Breast epithelium (tissue), 4 donors: ENCODE data around the gene HJURP. TPM values are rescaled to one million over a fixed set of nuclear protein-coding genes. Genes with fewer than 3 reads are reported as not detected.

Experiments
- DNase-seq, 2 donors: peaks; one replicate each; pipeline ENCODE4 v3.0.0-alpha.2; 2019; ENCODE audit warnings: low spot score in 2 of 2
- H3K27ac ChIP-seq, 2 donors: fragments of 200-600 bp; sonication (generic) in 1 of 2; one replicate each; pipeline ENCODE4 v1.5.1; 2016 to 2019; ENCODE audit warnings: mild to moderate bottlenecking in 1 of 2
- H3K27me3 ChIP-seq, 2 donors: fragments of 200-600 bp; sonication (generic) in 1 of 2; one replicate each; pipeline versions ENCODE4 v1.5.1 to v1.6.0; 2017 to 2019; ENCODE audit warnings: control low read depth in 1 of 2, mild to moderate bottlenecking in 1 of 2
- H3K36me3 ChIP-seq: fragments of 200-600 bp; one replicate; pipeline ENCODE4 v1.5.1; 2019
- H3K4me1 ChIP-seq, 2 donors: fragments of 200-600 bp; sonication (generic); one replicate each; pipeline ENCODE4 v1.5.1; 2016 to 2019; ENCODE audit warnings: control low read depth in 1 of 2
- H3K4me3 ChIP-seq, 3 donors: fragments of 200-600 bp; sonication (generic); 1 replicate in 2 of 3; 2 replicates in 1 of 3; pipeline ENCODE4 v1.5.1; 2016 to 2019; ENCODE audit warnings: mild to moderate bottlenecking in 3 of 3, moderate library complexity in 2 of 3
- H3K9me3 ChIP-seq, 2 donors: fragments of 200-600 bp; sonication (generic) in 1 of 2; one replicate each; pipeline ENCODE4 v1.5.1; 2016 to 2019; ENCODE audit warnings: control low read depth in 1 of 2
- CTCF ChIP-seq, 3 donors: fragments of 450-650 bp; IDR thresholded peaks; one replicate each; pipeline ENCODE4 v1.5.1; 2016 to 2017; ENCODE audit warnings: antibody characterized with exemption in 3 of 3, mild to moderate bottlenecking in 3 of 3, moderate library complexity in 3 of 3
- POLR2A ChIP-seq: fragments of 450-650 bp; IDR thresholded peaks from one replicate; pipeline ENCODE4 v1.6.1; 2016; ENCODE audit warnings: antibody characterized with exemption, mild to moderate bottlenecking, moderate library complexity
- POLR2AphosphoS5 ChIP-seq, 3 donors: sonication (generic); formaldehyde crosslinking; IDR thresholded peaks; one replicate each; pipeline ENCODE4 v1.6.1; 2017; ENCODE audit warnings: antibody characterized with exemption in 3 of 3
- intact Hi-C: fragments of 100-400 bp; cut with DNase I; formaldehyde crosslinking; loops from one replicate; pipeline ENCODE4 v1.15.1; 2023; ENCODE audit warnings: low total_unique reads
- total RNA-seq, 3 donors: library from RNA; depleted of rRNA; stranded (reverse); fragments of >200 nt; gene quantifications; one replicate each; pipeline ENCODE4 v1.1.0, GENCODE V29; 2016

The HJURP gene
- total RNA-seq, 3 donors from 2014 or later = 0.33 to 3.0 TPM; not detected in 1

- DNase-seq = no peak
- Histone ChIP-seq H3K27ac (no peak overlapping the region), H3K36me3 (no peaks in the 10 kb centered on the region), H3K4me1 (no peaks in the 10 kb centered on the region), H3K9me3 (no peaks in the 10 kb centered on the region), H3K4me3 (no peak overlapping the region), H3K27me3 (no peaks in the 10 kb centered on the region)
- intact Hi-C loops = no loop called here
- no peak for TF ChIP-seq POLR2A
- no peak for TF ChIP-seq CTCF (IDR thresholded peaks at IDR 0.05)
- no peak for TF ChIP-seq POLR2AphosphoS5 (IDR thresholded peaks at IDR 0.05)
Observed at GRCh38 chr2:233794128-233794658, 60.1 kb downstream of the HJURP start.

- no peak overlapping the region for H3K27ac ChIP-seq
- H3K36me3 ChIP-seq = no peaks in the 10 kb centered on the region
- no peaks in the 10 kb centered on the region for H3K9me3 ChIP-seq
- no peaks in the 10 kb centered on the region for H3K4me1 ChIP-seq
- H3K27me3 ChIP-seq = no peaks in the 10 kb centered on the region
- no peak for DNase-seq
- intact Hi-C loops = no loop called here
- no peak overlapping the region for H3K4me3 ChIP-seq
- no peak for TF ChIP-seq POLR2A
- TF ChIP-seq CTCF (IDR thresholded peaks at IDR 0.05) = no peak
- TF ChIP-seq POLR2AphosphoS5 (IDR thresholded peaks at IDR 0.05) = no peak
Observed at GRCh38 chr2:233793465-233794127, 60.7 kb downstream of the HJURP start.

- no peak for DNase-seq
- H3K4me3 ChIP-seq = no peak overlapping the region
- TF ChIP-seq CTCF (IDR thresholded peaks at IDR 0.05) (no peak), POLR2A (no peak), POLR2AphosphoS5 (IDR thresholded peaks at IDR 0.05) (no peak)
- no peaks in the 10 kb centered on the region for H3K27me3 ChIP-seq
- H3K27ac ChIP-seq = no peak overlapping the region
- no peaks in the 10 kb centered on the region for H3K4me1 ChIP-seq
- intact Hi-C loops = no loop called here
- H3K36me3 ChIP-seq = no peaks in the 10 kb centered on the region
- no peaks in the 10 kb centered on the region for H3K9me3 ChIP-seq
Observed at GRCh38 chr2:233792720-233793119, 61.6 kb downstream of the HJURP start.

- Histone ChIP-seq H3K4me3 (no peak overlapping the region), H3K9me3 (no peaks in the 10 kb centered on the region), H3K27ac (no peak overlapping the region), H3K36me3 (no peaks in the 10 kb centered on the region), H3K27me3 (no peaks in the 10 kb centered on the region), H3K4me1 (no peaks in the 10 kb centered on the region)
- TF ChIP-seq POLR2AphosphoS5 (IDR thresholded peaks at IDR 0.05) (no peak), CTCF (IDR thresholded peaks at IDR 0.05) (no peak), POLR2A (no peak)
- intact Hi-C loops = no loop called here
- no peak for DNase-seq
Observed at GRCh38 chr2:233791883-233792329, 62.4 kb downstream of the HJURP start.

- Histone ChIP-seq H3K4me1 (no peaks in the 10 kb centered on the region), H3K9me3 (no peaks in the 10 kb centered on the region), H3K27me3 (no peaks in the 10 kb centered on the region), H3K36me3 (no peaks in the 10 kb centered on the region), H3K27ac (no peak overlapping the region), H3K4me3 (no peak overlapping the region)
- no peak for TF ChIP-seq POLR2A
- intact Hi-C loops = no loop called here
- no peak for DNase-seq
Observed at GRCh38 chr2:233791151-233791882, 63.0 kb downstream of the HJURP start.
